Pancreas (tissue), 10 donors: ENCODE results near the gene LOXL1. TPM values are rescaled to one million over a fixed set of nuclear protein-coding genes. Genes with fewer than 3 reads are reported as not detected.

Experiments used
- ATAC-seq, 4 donors: fragments of 200-7000 bp; cut with Tn5 transposase; one replicate each; pipeline versions ENCODE4 v1.8.0 to v1.9.1; 2020; ENCODE audit warnings: mild to moderate bottlenecking in 4 of 4, moderate library complexity in 4 of 4
- DNase-seq, 6 donors: peaks; one replicate each; pipeline ENCODE4 v3.0.0-alpha.2; 2020
- FAIRE-seq: peaks from 2 replicates; lab custom pipeline; 2012; peaks lifted over from hg19 to GRCh38; lab: Jason Lieb, UNC
- H3K27ac ChIP-seq, 4 donors: fragments of 200-600 bp; sonication (generic); 1 replicate in 3 of 4; 2 replicates in 1 of 4; pipeline versions ENCODE4 v1.5.0 to v1.8.0; 2020
- H3K27me3 ChIP-seq, 4 donors: fragments of 200-600 bp; one replicate each; pipeline ENCODE4 v1.8.0; 2021
- H3K36me3 ChIP-seq, 3 donors: fragments of 200-600 bp; sonication (generic) in 1 of 3; one replicate each; pipeline versions ENCODE4 v1.5.0 to v1.8.0; 2020 to 2021
- H3K4me1 ChIP-seq, 3 donors: fragments of 200-600 bp; one replicate each; pipeline ENCODE4 v1.8.0; 2021
- H3K4me3 ChIP-seq, 4 donors: fragments of 200-600 bp; sonication (generic) in 2 of 4; one replicate each; pipeline versions ENCODE4 v1.5.0 to v1.8.0; 2020 to 2021
- H3K9me3 ChIP-seq, 4 donors: fragments of 200-600 bp; one replicate each; pipeline ENCODE4 v1.8.0; 2021
- CTCF ChIP-seq, 4 donors: fragments of 200-600 bp; sonication (generic) in 3 of 4; IDR thresholded peaks; one replicate each; pipeline versions ENCODE4 v1.5.0 to v1.8.0; 2021; ENCODE audit warnings: antibody characterized with exemption in 4 of 4
- WGBS, 2 donors: extraction: QIAGEN DNeasy Blood & Tissue Kit; methylation state at CpG; one replicate each; pipeline ENCODE4 v1.1.7; 2013; 5-methylcytosine and 5-hydroxymethylcytosine counted together
- intact Hi-C, 3 donors: fragments of 100-400 bp; cut with DNase I; formaldehyde crosslinking; loops; one replicate each; pipeline versions ENCODE4 v1.11.1 to v1.14.2; 2022
- polyA plus RNA-seq, 2 donors: library from polyadenylated mRNA; stranded (reverse); fragments of 200-250 nt; gene quantifications; one replicate each; pipeline ENCODE4 v1.2.3, GENCODE V29; 2013
- total RNA-seq, 6 donors: library from RNA; stranded (reverse); fragmentation: NEBNext Ultra II Directional in 4 of 6; extraction: Animal tissue kit (Norgen Biotek cat#: 25700) in 4 of 6; gene quantifications; one replicate each; pipeline versions ENCODE4 v1.2.1 to v1.2.4, GENCODE V29; 2021 to 2023
- donor health status: healthy with polysubstance abuse.
- donor health status: DM: no; HTN: no; CAD: no; lungs with moderate emphysema.
- donor health status: DM: no; HTN: no; CAD: no.
- donor health status: control.
- donor health status: control.
- donor health status: Bipolar disorder and iron deficiency.
- donor health status: DM: yes; HTN: yes; CAD: no.
- donor health status: DM: no; HTN: no; CAD: no.
- donor health status: DM: no; HTN: no; CAD: no.
- donor health status: DM: yes; HTN: yes; CAD: no.

The LOXL1 gene
- total and polyA plus RNA-seq, 8 donors: 2.2 to 14.9 (median 5.5) TPM

- no peak overlapping the region for H3K4me3 ChIP-seq
- DNase-seq (no peak), FAIRE-seq (no peak), ATAC-seq (no peak)
- H3K4me1 ChIP-seq: no peaks in the 10 kb centered on the region
- no peaks in the 10 kb centered on the region for H3K27me3 ChIP-seq
- WGBS, 2 donors: 76 to 83% methylated on average over 6 of the region's 6 CpGs
- intact Hi-C loops: no loop called here
- no peaks in the 10 kb centered on the region for H3K36me3 ChIP-seq
- H3K9me3 ChIP-seq: no peaks in the 10 kb centered on the region
- no peak for TF ChIP-seq CTCF (IDR thresholded peaks at IDR 0.05)
- no peak overlapping the region for H3K27ac ChIP-seq
Observed at GRCh38 chr15:73942751-73943270, 16.5 kb downstream of the LOXL1 start.

- FAIRE-seq (no peak), DNase-seq (no peak), ATAC-seq (no peak)
- Histone ChIP-seq H3K9me3 (no peaks in the 10 kb centered on the region), H3K4me1 (no peaks in the 10 kb centered on the region), H3K27me3 (no peaks in the 10 kb centered on the region), H3K36me3 (no peaks in the 10 kb centered on the region), H3K4me3 (no peak overlapping the region), H3K27ac (no peak overlapping the region)
- intact Hi-C loops: no loop called here
- WGBS, 2 donors: 83 to 90% methylated on average over 13 of the region's 13 CpGs
- no peak for TF ChIP-seq CTCF (IDR thresholded peaks at IDR 0.05)
Observed at GRCh38 chr15:73944161-73945129, 18.2 kb downstream of the LOXL1 start.

- Histone ChIP-seq H3K27ac (no peak overlapping the region), H3K9me3 (no peaks in the 10 kb centered on the region), H3K27me3 (no peaks in the 10 kb centered on the region), H3K4me3 (no peak overlapping the region), H3K4me1 (no peaks in the 10 kb centered on the region), H3K36me3 (no peaks in the 10 kb centered on the region)
- intact Hi-C loops: no loop called here
- FAIRE-seq: no peak
- ATAC-seq: no peak
- no peak for TF ChIP-seq CTCF (IDR thresholded peaks at IDR 0.05)
- no peak for DNase-seq
- WGBS, 2 donors: 92 to 94% methylated on average over 4 of the region's 4 CpGs
Observed at GRCh38 chr15:73945130-73945508, 18.9 kb downstream of the LOXL1 start.

- H3K4me3 ChIP-seq: no peak overlapping the region
- H3K9me3 ChIP-seq: no peaks in the 10 kb centered on the region
- no peaks in the 10 kb centered on the region for H3K4me1 ChIP-seq
- ATAC-seq (no peak), FAIRE-seq (no peak), DNase-seq (no peak)
- no peaks in the 10 kb centered on the region for H3K27me3 ChIP-seq
- intact Hi-C loops: no loop called here
- no peak for TF ChIP-seq CTCF (IDR thresholded peaks at IDR 0.05)
- H3K36me3 ChIP-seq: no peaks in the 10 kb centered on the region
- no peak overlapping the region for H3K27ac ChIP-seq
- WGBS, 2 donors: 80 to 85% methylated on average over 17 of the region's 17 CpGs
Observed at GRCh38 chr15:73946046-73946721, 19.9 kb downstream of the LOXL1 start.
